Measurements from ENCODE around the gene SLC5A4.

SLC5A4 gene

GRCh38 chr22:32226326-32227104 is 28.6 kb downstream of the SLC5A4 start:
- DNase-seq, result no peak

GRCh38 chr22:32222991-32223390 is 32.2 kb downstream of the SLC5A4 start:
- no peak for DNase-seq

- no peak for DNase-seq
Observed at GRCh38 chr22:32219026-32219425, 36.1 kb downstream of the SLC5A4 start.

- no peak for DNase-seq
Observed at GRCh38 chr22:32218470-32218869, 36.7 kb downstream of the SLC5A4 start.

GRCh38 chr22:32217465-32217864 is 37.7 kb downstream of the SLC5A4 start:
- no peak for DNase-seq

GRCh38 chr22:32216911-32217310 is 38.2 kb downstream of the SLC5A4 start:
- DNase-seq, result no peak

- DNase-seq, result no peak
Observed at GRCh38 chr22:32211011-32211410, 44.1 kb downstream of the SLC5A4 start.

GRCh38 chr22:32208681-32209080 is 46.5 kb downstream of the SLC5A4 start:
- DNase-seq, result no peak

GRCh38 chr22:32207971-32208480 is 47.1 kb downstream of the SLC5A4 start:
- DNase-seq, result no peak

GRCh38 chr22:32206774-32207758 is 48.1 kb downstream of the SLC5A4 start:
- peak; percentile 62 for DNase-seq

- DNase-seq, result no peak
Observed at GRCh38 chr22:32205974-32206773, 49.0 kb downstream of the SLC5A4 start.

GRCh38 chr22:32204856-32205722 is 50.1 kb downstream of the SLC5A4 start, which contains the start of gene RFPL2:
Gene RFPL2, minus strand, starts transcription at chr22:32205073. Its CDS starts 2,622 bp downstream, at chr22:32202451.
- DNase-seq, result peak; percentile 59

- no peak for DNase-seq
Observed at GRCh38 chr22:32204040-32204855, 50.9 kb downstream of the SLC5A4 start.

- DNase-seq, result peak; percentile 59
Observed at GRCh38 chr22:32203181-32204039, 51.7 kb downstream of the SLC5A4 start.

- no peak for DNase-seq
Observed at GRCh38 chr22:32202539-32203180, 52.5 kb downstream of the SLC5A4 start.

GRCh38 chr22:32202161-32202538 is 53.0 kb downstream of the SLC5A4 start:
- DNase-seq, result no peak

- no peak for DNase-seq
Observed at GRCh38 chr22:32200752-32201151, 54.4 kb downstream of the SLC5A4 start.

GRCh38 chr22:32199961-32200360 is 55.2 kb downstream of the SLC5A4 start:
- no peak for DNase-seq

GRCh38 chr22:32199341-32199740 is 55.8 kb downstream of the SLC5A4 start:
- DNase-seq, result no peak
